SJCRH30 (cell line): ENCODE data around the gene SIN3B. TPM values are rescaled to one million over a fixed set of nuclear protein-coding genes. Genes with fewer than 3 reads are reported as not detected.

Source experiments
- DNase-seq, 2 experiments: peaks; one replicate each; pipeline ENCODE4 v3.0.0-alpha.2; 2015 to 2020
- H3K27ac ChIP-seq: fragments of 250-450 bp; sonication (Bioruptor Pico); 2 replicates; pipeline ENCODE4 v1.5.1; 2020; ENCODE audit warnings: mild to moderate bottlenecking, moderate library complexity
- H3K27me3 ChIP-seq: fragments of 250-450 bp; sonication (Bioruptor Pico); 2 replicates; pipeline ENCODE4 v1.5.1; 2020; ENCODE audit warnings: mild to moderate bottlenecking, moderate library complexity
- H3K36me3 ChIP-seq: fragments of 250-450 bp; sonication (Bioruptor Pico); 2 replicates; pipeline ENCODE4 v1.5.1; 2020; ENCODE audit warnings: mild to moderate bottlenecking, moderate library complexity
- H3K4me1 ChIP-seq: fragments of 250-450 bp; sonication (Bioruptor Pico); 2 replicates; pipeline ENCODE4 v1.5.1; 2020; ENCODE audit warnings: mild to moderate bottlenecking, moderate library complexity
- H3K4me3 ChIP-seq: fragments of 250-450 bp; sonication (Bioruptor Pico); 2 replicates; pipeline ENCODE4 v1.5.1; 2020; ENCODE audit warnings: mild to moderate bottlenecking, moderate library complexity
- H3K9me3 ChIP-seq: fragments of 250-450 bp; sonication (Bioruptor Pico); replicated peaks from 2 replicates; pipeline ENCODE4 v1.5.1; 2020; ENCODE audit warnings: mild to moderate bottlenecking, moderate library complexity
- total RNA-seq: library from RNA; depleted of rRNA; stranded (reverse); fragments of >200 nt; shearing (Covaris generic); gene quantifications from 2 replicates; pipeline ENCODE4 v1.2.3, GENCODE V29; 2014; rRNA removed

SIN3B gene
- total RNA-seq, 1 experiment from 2014 or later, result 36.0 TPM

- Histone ChIP-seq H3K4me3 (no peak overlapping the region), H3K4me1 (no peaks in the 10 kb centered on the region), H3K36me3 (no peaks in the 10 kb centered on the region), H3K27me3 (peaks cover 7% of the 10 kb centered on the region; the same call in 1 of the 2 replicates), H3K27ac (no peak overlapping the region), H3K9me3 (peaks cover 2% of the 10 kb centered on the region; the same call in 1 of the 2 replicates)
- DNase-seq, result no peak
Observed at GRCh38 chr19:16915135-16915534, 85.9 kb downstream of the SIN3B start.

- no peaks in the 10 kb centered on the region for H3K4me1 ChIP-seq
- H3K4me3 ChIP-seq, result no peak overlapping the region
- no peaks in the 10 kb centered on the region for H3K36me3 ChIP-seq
- H3K27me3 ChIP-seq, result peaks cover 7% of the 10 kb centered on the region; the same call in 1 of the 2 replicates
- H3K27ac ChIP-seq, result no peak overlapping the region
- peaks cover 2% of the 10 kb centered on the region; the same call in 1 of the 2 replicates for H3K9me3 ChIP-seq
- no peak for DNase-seq
Observed at GRCh38 chr19:16915734-16916133, 86.5 kb downstream of the SIN3B start.

- Histone ChIP-seq H3K36me3 (no peaks in the 10 kb centered on the region), H3K4me3 (no peak overlapping the region), H3K27me3 (peaks cover 12% of the 10 kb centered on the region; the same call in 1 of the 2 replicates), H3K9me3 (peaks cover 2% of the 10 kb centered on the region; the same call in 1 of the 2 replicates), H3K27ac (no peak overlapping the region), H3K4me1 (no peaks in the 10 kb centered on the region)
- DNase-seq, result no peak
Observed at GRCh38 chr19:16917401-16917800, 88.2 kb downstream of the SIN3B start.

GRCh38 chr19:16919496-16919895 is 90.3 kb downstream of the SIN3B start:
- Histone ChIP-seq H3K27me3 (peaks cover 12% of the 10 kb centered on the region; the same call in 1 of the 2 replicates), H3K4me3 (no peak overlapping the region), H3K36me3 (no peaks in the 10 kb centered on the region), H3K9me3 (peaks cover 2% of the 10 kb centered on the region; the same call in 1 of the 2 replicates), H3K4me1 (no peaks in the 10 kb centered on the region), H3K27ac (no peak overlapping the region)
- DNase-seq, result no peak

- Histone ChIP-seq H3K27me3 (peaks cover 9% of the 10 kb centered on the region; the same call in 1 of the 2 replicates), H3K36me3 (no peaks in the 10 kb centered on the region), H3K4me3 (no peak overlapping the region), H3K4me1 (no peaks in the 10 kb centered on the region), H3K9me3 (peaks cover 5% of the 10 kb centered on the region; the same call in 1 of the 2 replicates), H3K27ac (no peak overlapping the region)
- peak; percentile 65 to 66 for DNase-seq
Observed at GRCh38 chr19:16920816-16921529, 91.8 kb downstream of the SIN3B start.

GRCh38 chr19:16921766-16922591 is 92.8 kb downstream of the SIN3B start:
- Histone ChIP-seq H3K4me3 (no peak overlapping the region), H3K27me3 (peaks cover 6% of the 10 kb centered on the region; the same call in 1 of the 2 replicates), H3K4me1 (no peaks in the 10 kb centered on the region), H3K9me3 (peaks cover 5% of the 10 kb centered on the region; the same call in 1 of the 2 replicates), H3K36me3 (no peaks in the 10 kb centered on the region), H3K27ac (no peak overlapping the region)
- no peak for DNase-seq

- Histone ChIP-seq H3K36me3 (no peaks in the 10 kb centered on the region), H3K4me3 (no peak overlapping the region), H3K9me3 (peaks cover 5% of the 10 kb centered on the region; the same call in 1 of the 2 replicates), H3K27me3 (0 out of 2 replicates have a peak, but pooled peaks cover 5% of the 10 kb centered on the region), H3K27ac (no peak overlapping the region), H3K4me1 (no peaks in the 10 kb centered on the region)
- DNase-seq, result no peak
Observed at GRCh38 chr19:16922592-16922934, 93.4 kb downstream of the SIN3B start.

- no peak overlapping the region for H3K4me3 ChIP-seq
- 0 out of 2 replicates have a peak, but pooled peaks cover 5% of the 10 kb centered on the region for H3K27me3 ChIP-seq
- no peaks in the 10 kb centered on the region for H3K36me3 ChIP-seq
- no peak for DNase-seq
- no peaks in the 10 kb centered on the region for H3K4me1 ChIP-seq
- H3K9me3 ChIP-seq, result peaks cover 5% of the 10 kb centered on the region; the same call in 1 of the 2 replicates
- H3K27ac ChIP-seq, result no peak overlapping the region
Observed at GRCh38 chr19:16922949-16923348, 93.8 kb downstream of the SIN3B start.

- Histone ChIP-seq H3K27me3 (peaks cover 3% of the 10 kb centered on the region; the same call in 1 of the 2 replicates), H3K9me3 (0 out of 2 replicates have a peak, but pooled peaks cover 3% of the 10 kb centered on the region), H3K36me3 (no peaks in the 10 kb centered on the region), H3K4me3 (no peak overlapping the region), H3K4me1 (no peaks in the 10 kb centered on the region), H3K27ac (no peak overlapping the region)
- DNase-seq, result no peak
Observed at GRCh38 chr19:16927883-16928282, 98.7 kb downstream of the SIN3B start.

GRCh38 chr19:16928351-16928750 is 99.2 kb downstream of the SIN3B start:
- Histone ChIP-seq H3K9me3 (0 out of 2 replicates have a peak, but pooled peaks cover 3% of the 10 kb centered on the region), H3K27me3 (peaks cover 3% of the 10 kb centered on the region; the same call in 1 of the 2 replicates), H3K4me3 (no peak overlapping the region), H3K4me1 (no peaks in the 10 kb centered on the region), H3K36me3 (no peaks in the 10 kb centered on the region), H3K27ac (no peak overlapping the region)
- DNase-seq, result no peak

- Histone ChIP-seq H3K27ac (no peak overlapping the region), H3K4me1 (no peaks in the 10 kb centered on the region), H3K4me3 (no peak overlapping the region), H3K36me3 (no peaks in the 10 kb centered on the region), H3K9me3 (peaks cover 5% of the 10 kb centered on the region), H3K27me3 (peaks cover 3% of the 10 kb centered on the region; the same call in 1 of the 2 replicates)
- no peak for DNase-seq
Observed at GRCh38 chr19:16928916-16929315, 99.7 kb downstream of the SIN3B start.

Other genes starting within 250 kb of the SIN3B start
- gene MED26, start 201.2 kb upstream of the SIN3B start, total RNA-seq, result 12.6 and 13.5 TPM in 2 replicates
- gene SMIM7, start 169.3 kb upstream of the SIN3B start, total RNA-seq, result 96.3 and 107 TPM in 2 replicates
- gene TMEM38A, start 168.3 kb upstream of the SIN3B start, total RNA-seq, result 12.1 and 13.4 TPM in 2 replicates
- gene NWD1, start 109.6 kb upstream of the SIN3B start, total RNA-seq, result not detected in 2 replicates
- gene F2RL3, start 59.6 kb downstream of the SIN3B start, total RNA-seq, result 0.20 and 0.47 TPM in 2 replicates
- gene CPAMD8, start 197.4 kb downstream of the SIN3B start, total RNA-seq, result 0.08 and 0.34 TPM in 2 replicates
- gene HAUS8, start 246.1 kb downstream of the SIN3B start, total RNA-seq, result 22.9 and 23.9 TPM in 2 replicates
- gene MYO9B, start 246.4 kb downstream of the SIN3B start, total RNA-seq, result 47.7 and 48.4 TPM in 2 replicates